SIG-M5 (cell line): ENCODE measurements around the gene CNTN4.

Experiments
- DNase-seq: peaks from one replicate; lab custom pipeline; 2025; lab: John Stamatoyannopoulos, UW

Gene CNTN4

DNA sequence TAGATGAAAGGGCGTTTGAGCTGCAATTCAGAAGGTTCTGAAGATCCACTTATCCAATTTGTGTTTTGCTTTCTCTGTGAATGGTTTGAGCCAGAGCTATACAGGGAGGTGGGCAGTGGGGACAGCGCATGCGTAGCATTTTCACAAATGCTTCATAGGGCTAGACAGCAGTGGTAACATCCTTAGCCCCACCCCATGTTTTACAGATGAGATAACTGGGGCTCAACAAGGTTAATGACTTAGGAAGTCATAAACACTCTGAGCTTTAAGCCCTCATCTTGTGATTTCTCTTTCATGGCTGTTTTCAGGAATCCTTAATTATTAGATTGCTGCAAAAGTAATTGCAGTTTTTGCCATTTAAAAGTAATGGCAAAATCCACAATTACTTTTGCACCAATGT lies 602.8 kb downstream of the CNTN4 start:
- no peak for DNase-seq

DNA sequence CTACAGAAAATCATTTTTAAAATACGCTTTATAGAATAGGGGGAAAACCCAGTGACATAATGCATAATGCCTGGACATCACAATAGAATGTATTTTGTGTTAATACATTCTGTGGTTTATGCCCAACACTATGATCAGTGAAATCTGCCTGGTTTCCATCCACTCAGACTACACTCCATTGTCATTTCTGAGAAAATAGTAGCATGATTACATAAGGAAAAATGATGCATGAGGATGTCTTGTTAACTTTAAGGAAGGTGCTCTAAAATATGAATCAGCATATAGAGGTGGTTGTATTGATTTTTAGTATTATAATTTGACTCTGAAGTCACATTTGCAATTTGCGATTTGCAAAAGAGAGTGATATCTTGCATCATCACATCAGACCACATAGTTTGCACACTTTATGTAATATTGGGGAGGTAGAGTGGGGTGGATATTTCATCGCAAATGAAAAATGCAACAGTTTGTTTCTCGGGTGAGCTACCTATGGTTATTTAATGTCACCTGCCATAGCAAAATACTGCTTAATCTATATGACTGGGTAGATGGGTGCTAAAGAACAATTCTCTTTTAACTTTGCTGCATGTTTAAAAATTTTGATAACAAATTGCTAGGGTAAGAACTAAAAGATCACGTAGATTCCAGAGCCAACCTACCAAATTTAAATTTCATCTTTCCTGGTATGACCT lies 607.6 kb downstream of the CNTN4 start:
- no peak for DNase-seq

DNA sequence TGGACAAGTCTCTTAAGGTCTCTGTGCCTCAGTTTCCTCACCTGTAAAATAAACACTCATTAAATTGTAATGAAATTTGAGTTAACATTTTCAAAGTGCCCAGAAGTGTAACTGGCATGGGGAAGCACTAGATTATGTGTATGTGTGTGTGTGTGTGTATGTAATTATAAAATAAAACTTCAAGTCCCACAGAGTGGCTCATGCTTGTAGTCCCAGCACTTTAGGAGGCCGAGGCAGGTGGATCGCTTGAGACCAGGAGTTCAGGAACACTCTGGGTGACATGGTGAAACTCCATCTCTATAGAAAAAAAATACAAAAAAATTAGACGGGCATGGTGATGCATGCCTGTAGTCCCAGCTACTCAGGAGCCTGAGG lies 608.2 kb downstream of the CNTN4 start:
- DNase-seq = no peak

DNA sequence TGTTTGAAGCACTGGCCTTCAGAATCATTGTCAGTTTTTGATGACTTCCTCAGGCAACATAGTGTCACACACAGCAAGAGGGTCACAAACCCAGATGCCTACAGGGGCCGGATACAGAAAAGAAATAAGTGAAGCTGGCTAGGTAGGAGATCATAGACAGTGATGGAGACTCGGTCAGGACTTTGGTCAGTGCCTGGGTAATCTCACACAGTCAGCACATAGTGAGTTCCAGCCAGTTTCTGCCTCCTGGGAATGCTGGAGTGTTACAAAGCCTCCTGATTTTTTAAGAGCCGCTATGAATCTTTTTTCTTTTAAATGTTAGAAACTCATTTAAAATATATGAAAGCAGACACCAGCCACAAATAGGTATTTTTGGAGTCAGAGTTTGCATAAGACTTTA lies 612.4 kb downstream of the CNTN4 start:
- DNase-seq = no peak

DNA sequence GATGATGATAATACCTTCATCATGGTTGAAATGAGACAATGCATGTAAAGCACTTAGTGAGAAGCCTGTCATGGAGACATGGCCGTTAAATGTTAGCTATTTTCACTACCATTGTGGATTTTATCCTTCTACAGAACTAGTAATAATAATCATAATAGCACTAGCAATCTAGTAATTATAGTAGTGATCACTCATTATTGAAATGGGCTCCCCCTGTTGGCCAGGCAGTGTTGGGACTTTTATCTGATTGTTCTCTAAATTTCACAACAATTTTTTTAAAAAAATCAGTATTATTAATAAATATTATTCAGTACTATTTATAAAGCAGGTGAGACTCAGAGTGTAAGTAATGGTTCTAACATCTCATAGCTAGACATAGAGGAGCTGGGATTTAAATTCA lies 615.3 kb downstream of the CNTN4 start:
- DNase-seq = no peak

DNA sequence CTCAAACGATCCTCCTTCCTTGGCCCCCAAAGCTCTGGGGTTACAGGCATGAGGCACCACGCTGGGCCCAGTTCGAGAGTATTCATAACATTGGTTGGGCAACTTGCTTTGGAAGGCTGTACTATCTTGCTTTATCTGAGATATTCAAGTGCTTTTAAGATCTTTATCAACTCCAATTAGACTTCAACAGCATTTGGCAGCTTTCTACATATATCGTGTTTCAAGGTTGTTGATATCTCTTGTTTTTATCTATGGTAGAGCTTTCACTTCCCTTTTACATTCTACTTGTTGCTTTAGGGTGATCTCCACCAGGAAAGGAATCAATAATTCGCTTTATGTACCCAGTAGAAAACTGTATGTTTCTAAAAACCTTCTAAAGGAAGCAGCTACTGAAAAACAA lies 616.2 kb downstream of the CNTN4 start:
- no peak for DNase-seq

DNA sequence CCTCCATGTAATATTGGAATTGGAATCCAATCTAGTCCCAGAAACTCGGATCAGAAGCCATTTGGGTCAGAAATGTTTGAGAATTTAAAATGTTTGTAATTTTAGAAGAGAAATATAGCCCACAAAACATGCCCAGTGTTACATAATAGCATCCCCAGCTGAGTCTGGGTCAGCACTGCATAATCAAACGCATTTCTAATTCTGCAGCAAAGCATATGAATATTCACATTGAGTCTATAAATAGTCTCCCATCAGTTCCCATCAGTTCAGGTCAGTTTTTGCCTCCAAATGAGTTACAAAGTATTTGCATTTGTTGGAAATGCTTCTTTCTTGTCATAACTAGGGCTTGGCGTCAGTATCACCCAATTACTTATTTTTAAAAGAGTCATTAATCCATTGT lies 628.4 kb downstream of the CNTN4 start:
- no peak for DNase-seq

DNA sequence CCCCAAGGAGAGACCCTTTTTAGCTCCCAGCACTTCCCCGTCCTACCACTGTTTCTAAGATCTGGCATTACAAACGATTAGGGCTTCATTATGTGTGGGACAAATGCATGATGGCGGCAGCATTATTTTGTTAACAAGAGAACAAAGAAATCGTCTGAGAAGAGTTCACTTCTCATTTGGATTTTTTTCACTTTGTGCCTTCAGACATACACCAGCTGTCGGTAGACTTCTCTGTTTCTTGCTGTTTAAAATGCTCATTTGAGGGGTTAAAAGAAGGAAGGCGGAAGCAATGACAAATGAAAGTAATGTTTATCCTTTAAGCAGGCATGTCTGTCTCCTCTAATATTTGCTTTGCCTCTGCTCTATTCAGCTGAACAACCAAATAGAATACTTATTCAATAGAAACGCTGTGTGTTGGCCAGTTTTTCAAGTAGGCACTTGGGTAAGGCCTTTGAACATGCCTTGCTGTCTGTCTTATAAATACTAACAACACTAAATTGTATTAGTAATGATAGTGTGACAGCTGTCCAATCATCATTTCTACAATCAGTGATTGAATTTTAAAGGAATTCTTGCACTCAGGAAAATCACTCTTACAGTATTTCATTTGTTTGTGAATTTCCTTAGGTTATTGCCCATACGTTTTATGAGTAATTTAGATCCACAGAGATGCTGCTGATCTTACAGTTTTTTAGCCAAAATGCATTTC lies 629.1 kb downstream of the CNTN4 start:
- no peak for DNase-seq

DNA sequence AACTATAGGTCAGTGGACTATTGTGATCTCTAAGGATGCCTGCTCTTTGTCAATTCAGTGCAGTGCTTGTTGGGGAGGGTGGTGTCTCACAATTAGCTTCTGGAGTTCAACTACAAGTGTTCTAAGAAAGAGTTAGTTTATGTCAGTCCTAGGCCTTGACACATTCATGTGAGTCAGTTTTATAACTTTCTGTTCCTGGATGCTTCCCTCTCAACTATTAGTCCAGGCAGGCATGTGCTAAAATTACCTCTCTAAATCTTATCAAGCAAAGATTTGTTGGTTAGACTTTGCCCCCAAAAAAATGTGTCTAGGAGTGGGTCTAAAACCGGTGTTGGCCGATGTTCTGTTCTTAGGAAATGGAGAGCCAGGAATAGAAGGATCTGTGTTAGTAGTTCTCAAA lies 633.2 kb downstream of the CNTN4 start:
- no peak for DNase-seq

DNA sequence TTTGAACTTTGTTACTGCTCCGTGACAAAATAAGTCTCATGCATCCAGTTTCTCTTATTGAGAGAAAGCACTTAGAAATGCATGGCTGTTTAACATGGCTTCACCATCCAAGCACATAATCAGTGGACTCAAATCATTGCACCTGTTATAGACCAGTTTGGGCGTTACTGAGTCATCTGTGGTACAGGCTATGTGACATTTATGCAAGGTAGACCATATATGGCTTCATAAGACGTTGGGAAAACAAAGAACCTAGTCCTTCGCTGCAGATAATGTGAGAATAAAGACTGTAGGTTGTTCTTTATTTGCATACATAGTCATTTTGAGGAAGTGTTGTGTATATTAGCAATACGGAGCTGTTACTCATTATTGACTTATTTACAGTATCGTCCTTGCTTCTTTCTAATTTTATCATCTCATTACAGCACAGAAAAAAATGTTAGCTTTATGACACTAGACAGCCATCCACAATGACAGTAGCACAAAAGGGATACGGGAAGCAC lies 636.8 kb downstream of the CNTN4 start:
- no peak for DNase-seq

DNA sequence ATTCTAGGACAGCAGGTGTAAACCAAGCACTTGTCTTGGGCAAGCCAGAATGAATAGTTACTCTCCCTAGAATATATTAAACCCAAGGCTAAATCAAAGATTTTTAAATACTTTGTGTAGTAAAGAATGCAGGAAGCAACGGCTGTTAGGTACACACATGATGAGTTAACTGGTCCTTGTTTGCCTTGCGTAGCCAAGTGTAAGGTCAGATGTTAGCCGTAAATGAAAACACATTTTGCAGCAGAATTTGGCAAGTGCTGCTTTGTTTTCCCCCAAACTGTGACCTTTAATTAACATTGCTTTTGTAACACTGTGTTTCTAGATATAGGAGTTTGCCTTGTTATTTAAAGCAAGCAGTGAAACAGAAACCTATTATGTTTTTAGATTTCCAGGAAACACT lies 642.9 kb downstream of the CNTN4 start:
- no peak for DNase-seq

DNA sequence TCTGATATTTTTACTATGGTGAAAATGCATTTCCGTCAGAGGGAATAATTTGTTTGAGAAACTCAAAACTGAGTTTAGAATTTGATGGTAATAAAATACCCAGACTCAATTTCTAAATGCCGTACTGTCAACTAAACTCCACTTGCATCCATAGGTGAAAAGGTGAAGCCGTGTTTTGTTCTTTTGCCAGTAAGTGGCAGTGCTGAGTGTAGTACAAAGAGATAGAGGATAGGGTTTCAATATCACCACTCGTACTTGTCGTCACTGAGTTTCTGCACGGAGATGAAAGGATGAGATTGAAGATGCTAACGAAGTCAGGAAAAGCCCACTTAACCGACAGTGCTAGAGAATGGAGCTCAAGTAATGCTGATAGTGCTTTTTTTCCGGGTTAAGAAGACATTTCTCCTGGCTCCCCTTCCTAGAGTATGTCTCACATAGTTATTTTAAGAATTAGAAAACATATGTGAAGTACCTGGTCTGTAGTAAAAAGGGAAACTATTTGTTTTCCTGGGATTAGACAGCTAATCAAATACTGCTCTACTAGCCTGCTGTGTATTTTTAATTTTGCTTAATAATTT lies 666.4 kb downstream of the CNTN4 start:
- no peak for DNase-seq

DNA sequence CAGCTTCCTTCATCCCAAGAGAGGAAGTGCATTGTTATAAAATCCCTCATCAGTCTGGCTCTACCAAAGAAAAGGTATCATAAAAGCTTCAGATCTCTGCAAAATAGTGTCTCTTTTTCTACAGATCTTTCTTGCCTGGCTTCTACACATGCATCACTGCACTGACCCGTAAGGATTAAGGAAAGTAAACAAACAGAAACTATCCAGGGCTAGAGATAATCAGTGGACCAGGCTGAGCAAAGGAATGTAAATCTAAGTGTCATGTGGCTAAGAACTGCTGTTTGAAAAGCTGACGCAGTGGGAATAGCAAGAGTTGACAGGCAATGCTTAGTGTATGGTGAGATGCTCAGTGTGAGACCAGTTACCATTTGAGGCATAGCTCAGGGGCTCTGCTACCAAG lies 671.8 kb downstream of the CNTN4 start:
- DNase-seq = no peak

DNA sequence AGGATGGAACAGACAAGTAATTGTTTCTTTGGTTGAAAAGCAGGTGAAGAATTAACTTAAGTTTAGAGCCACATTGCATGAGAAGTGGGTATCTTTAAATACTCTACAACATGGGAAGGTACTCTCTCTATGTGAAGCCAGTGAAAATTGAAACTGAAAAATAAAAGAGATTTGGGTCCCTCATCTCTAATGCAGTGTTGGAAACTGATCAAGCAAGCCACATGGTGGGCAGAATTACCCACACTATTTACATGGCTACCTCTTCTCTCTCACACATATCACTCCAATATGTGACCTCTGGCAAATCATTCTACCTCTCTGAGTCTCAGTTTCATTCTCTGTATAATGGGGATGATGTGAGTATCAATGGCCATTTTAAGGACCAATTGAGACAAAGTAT lies 672.5 kb downstream of the CNTN4 start:
- DNase-seq = no peak

DNA sequence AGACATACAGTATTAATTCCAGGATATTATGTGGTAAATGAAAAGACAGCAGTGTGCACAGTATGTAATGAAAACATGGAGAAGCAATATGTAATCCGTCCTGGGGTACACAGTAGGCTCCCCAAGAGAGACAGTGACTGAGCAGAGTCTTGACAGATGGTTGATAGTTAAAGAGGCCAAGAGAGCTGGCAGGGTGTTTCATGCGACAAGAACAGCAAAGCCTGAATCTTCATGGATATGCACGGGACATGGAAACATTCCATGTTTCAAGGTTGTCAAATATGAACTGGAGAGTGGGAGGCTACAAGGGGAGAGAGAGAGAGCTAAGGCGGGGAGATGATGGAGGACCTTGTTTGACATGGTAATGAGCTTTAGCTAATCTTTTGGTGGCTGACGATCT lies 673.1 kb downstream of the CNTN4 start:
- DNase-seq = no peak

DNA sequence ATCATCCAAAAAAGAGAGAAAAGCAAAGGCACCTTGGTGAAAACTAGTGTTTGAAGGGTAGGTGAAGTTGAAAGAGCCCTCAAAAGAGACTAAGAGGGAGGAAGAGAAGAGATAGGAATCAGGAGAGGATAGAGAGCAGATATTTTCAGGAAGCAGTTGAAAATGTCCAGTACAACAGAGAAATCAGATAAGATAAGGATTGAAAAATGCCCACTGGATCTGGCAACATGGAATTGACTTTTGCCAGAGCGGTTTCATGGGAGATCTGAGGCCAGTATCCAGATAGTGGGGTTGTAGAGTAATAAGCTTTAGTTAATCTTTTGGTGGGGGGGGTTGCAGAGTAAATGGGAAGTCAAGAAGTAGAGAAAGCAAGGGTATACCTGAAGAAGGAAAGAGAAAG lies 674.1 kb downstream of the CNTN4 start:
- DNase-seq = no peak

DNA sequence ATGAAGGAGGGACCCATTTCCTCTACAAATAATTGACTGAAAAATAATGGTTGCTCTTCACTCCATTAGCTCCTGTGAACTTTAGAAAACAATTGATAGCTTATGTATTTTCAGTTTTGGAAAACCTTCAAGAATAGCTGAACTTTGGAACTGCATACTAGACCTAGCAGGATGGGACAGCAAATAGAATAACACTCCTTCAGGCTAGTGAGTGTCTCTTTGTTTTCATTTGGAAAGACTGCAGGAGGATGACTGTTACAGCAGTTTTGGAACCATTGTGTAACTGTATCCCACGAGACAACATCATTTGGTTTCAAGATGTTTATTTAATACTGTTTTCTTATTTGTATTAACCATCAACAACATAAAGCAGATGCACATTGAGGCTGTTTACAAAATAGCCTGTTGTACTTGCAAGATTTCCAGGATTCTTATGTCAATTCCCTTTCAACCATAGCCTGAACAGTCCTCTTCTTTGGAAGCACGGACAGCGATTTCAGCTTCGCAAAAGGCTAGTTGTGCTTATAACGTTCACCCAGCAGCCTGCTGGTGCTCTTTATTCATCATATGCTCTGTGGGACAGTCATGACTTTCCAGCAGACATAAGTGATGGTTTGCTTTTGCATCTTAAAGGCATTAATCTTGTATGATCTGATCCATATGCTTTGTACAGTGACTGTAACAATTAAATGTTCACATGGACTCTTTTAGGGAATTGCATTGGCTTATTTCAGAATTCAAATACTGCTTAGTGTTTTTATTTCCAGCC lies 676.0 kb downstream of the CNTN4 start:
- no peak for DNase-seq

DNA sequence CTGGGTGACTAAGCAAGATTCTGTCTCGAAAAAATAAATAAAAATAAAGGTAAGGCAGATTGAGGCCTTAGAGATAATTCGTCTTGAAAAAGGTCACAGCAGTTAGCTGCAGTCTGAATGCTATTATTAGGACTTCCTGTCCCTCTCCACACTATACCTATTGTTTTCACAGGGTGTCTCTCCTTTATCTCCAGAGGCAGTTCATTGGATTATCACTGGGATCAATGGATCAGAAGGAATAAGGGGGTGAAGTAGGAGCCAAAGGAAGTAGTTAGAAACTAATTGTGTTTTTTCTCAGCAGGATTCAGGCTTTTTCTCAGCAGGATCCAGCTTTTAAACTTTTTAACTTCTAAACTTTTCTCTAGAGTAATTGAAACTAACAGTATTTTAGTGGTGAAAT lies 684.6 kb downstream of the CNTN4 start:
- DNase-seq = no peak

DNA sequence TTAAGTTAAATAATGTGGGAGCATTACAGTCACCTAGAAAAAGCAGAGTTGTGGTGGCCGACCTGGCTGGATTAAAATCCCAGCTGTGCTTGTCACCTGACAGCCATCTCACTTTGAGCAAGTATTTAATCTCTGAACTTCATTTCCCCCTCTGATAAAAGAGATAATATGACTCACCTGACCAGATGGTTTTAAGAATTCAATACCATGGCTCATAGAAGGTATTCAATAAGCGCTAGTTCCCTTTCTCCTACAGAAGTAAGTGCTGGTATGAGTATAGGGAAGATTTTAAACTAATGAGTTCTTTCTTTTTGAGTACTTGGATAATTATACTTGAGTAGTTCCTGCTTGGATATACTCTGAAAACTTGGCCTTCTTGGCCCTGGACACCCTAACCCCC lies 686.0 kb downstream of the CNTN4 start:
- DNase-seq = no peak

DNA sequence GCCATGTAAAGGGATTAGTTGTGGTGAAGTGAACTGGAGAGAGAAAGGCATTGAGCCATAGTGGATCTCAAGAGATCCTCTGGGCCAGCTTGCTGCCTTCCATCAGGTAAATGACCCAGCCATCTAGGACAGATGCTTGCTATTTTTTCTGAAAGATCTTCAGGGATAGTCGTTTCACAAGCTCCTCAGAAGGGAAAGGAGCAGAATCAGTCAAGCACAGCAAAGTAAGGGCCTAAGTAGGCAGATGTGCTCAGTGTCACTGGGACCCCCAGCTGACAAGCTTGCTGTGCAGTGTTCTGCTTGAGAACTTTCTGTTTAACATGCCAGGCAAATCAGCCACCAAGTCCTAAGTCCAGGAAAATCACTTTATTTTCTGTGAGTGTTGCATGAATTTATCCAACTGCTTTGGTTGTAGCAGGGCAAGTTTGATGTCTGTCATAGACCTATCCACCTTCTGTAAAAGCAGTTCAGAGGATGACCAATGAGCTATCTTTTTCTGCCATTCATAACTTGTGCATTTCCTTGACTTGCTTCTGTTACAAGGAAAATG lies 691.7 kb downstream of the CNTN4 start:
- no peak for DNase-seq

DNA sequence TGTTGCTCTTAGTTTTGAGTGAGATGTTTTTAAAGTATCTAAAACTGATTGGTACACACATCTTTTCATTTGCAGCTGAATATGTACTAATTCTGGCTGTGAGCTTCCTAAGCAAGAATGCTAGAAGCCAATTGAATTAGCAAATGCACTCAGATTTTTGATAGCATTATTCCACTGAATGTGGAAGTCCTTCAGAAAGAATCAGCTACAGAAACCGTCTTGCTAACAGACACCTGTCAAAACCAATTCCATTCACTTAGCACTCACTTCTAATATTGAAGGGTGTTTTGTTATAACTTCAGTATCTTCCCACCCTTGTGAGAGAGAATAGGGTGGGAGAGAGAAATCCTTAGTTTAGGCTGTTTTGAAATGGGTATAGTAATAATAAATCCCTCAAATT lies 693.8 kb downstream of the CNTN4 start:
- DNase-seq = no peak

DNA sequence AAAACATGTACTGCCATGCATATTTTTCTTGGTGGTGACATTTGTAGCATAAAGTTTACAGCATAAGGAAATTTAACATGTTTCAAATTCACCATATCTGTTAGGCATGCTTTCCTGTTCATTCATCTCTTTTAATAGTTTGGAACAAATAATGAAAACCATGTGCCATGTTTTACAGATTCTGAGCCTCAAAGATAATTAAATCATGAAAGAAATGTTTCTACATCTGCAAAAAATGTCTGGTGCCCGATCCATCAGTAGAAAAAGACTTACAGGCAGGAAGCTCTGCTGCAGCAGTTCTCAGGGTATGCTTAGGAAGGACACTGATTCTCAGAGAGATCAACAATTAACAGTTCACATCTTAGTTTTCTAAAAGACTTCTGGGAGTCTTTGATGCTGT lies 695.3 kb downstream of the CNTN4 start:
- DNase-seq = no peak

DNA sequence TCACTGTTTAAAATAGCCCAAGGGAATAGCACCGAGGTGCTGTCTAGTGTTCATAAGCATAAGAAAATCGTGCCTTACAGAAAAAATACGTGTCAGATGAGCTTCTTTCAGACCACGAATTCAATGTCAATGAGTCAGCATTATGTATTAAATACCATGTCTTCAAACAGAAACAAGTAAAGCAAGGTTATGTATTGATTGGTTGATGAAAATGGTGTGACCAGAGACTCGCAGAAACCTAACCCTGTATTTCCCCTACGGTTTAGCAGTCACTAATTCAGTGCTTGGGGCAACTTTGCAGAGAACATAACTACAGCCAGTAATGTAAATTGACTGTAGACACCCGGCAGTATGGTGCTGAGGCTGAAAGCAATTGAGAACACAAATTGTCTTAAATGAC lies 703.8 kb downstream of the CNTN4 start:
- no peak for DNase-seq
